Esophagus squamous epithelium (tissue), 4 donors: ENCODE results near the gene SEC24D.

Experiments
- CTCF ChIP-seq, 6 experiments: fragments of 450-650 bp in 4 of 6; fragments of 200-600 bp in 2 of 6; sonication (generic) in 2 of 6; IDR thresholded peaks; one replicate each; pipeline ENCODE4 v1.5.1; 2016 to 2019; ENCODE audit warnings: antibody characterized with exemption in 6 of 6, mild to moderate bottlenecking in 4 of 6, moderate library complexity in 4 of 6
- POLR2A ChIP-seq, 4 donors: fragments of 450-650 bp; IDR thresholded peaks; one replicate each; pipeline ENCODE4 v1.6.1; 2017; ENCODE audit warnings: antibody characterized with exemption in 4 of 4, mild to moderate bottlenecking in 4 of 4, moderate library complexity in 3 of 4

- no peak for TF ChIP-seq CTCF (IDR thresholded peaks at IDR 0.05)
- no peak for TF ChIP-seq POLR2A (IDR thresholded peaks at IDR 0.05)
Measured at GRCh38 chr4:118784776-118785175, 51.1 kb downstream of the SEC24D start.
